Measurements from ENCODE around the gene CDC14B.
"Not testable (repeated sequence)": the region's sequence is repeated elsewhere in the genome, so short reads cannot be mapped to it uniquely, and the experiment has no call there.

CDC14B gene

DNA sequence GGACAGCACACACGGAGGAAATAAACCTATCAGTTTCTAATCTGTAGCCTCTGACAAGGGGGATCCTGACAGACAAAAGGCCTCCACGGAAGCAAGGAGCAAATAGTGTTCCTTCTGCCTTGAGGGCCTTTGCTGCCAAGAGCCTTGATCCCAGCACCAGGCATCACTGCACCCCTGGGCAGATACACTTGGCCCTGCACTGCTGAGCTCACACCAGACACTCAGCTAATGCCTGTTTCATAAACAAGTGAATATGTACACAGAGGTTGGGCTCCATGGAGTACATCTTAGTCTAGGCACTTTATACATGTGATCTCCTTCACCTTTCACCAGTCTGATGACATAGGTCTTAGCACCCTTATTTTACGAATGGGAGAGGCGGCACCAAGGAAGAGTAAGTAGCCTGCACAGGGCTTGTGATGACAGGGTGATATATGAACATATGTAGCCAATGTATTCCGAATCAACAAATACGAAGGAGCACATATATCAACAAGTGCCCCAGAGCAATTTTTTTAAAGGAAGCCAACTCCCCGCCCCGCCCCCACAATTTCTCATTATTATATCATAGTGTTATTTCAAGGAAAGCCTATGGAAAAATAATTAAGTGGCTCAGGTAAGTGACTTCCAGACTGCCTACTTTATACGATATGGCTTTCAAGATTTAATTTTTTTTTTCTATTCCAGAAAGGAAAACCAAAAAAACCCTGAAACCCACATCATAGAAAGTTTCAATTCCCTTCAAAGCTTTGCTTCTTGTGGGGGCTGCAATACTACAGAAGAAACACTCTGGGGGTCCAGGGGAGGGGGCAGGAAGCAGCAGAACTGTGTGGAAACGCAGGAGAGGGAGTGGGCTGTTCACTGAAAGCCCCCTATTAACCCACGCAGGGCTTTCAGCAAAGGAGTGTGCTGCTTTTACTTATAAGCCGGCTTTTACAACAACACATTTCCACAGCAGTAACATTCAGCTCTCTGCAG, 32.0 kb downstream of the CDC14B start:
- no peak for DNase-seq (ENCODE audit: low read depth in 3 of 3)

DNA sequence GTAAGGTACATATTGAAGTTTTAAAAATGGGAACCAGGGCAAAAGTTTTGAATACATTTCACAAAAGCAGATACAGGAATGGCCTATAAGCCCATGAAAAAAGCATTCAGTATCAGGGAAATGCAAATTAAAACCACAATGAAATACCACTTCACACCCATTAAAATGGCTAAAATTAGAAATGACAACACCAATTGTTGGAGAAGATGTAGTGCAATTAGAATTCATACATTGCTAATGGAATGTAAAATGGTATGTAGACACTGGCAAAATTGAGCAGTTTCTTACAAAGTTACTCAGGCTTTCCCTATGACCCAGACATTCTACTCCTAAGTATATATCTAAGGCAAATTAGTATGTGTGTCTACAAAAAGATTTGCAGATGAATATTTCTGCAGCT, 34.2 kb downstream of the CDC14B start:
- DNase-seq (ENCODE audit: low read depth in 3 of 3): no peak

DNA sequence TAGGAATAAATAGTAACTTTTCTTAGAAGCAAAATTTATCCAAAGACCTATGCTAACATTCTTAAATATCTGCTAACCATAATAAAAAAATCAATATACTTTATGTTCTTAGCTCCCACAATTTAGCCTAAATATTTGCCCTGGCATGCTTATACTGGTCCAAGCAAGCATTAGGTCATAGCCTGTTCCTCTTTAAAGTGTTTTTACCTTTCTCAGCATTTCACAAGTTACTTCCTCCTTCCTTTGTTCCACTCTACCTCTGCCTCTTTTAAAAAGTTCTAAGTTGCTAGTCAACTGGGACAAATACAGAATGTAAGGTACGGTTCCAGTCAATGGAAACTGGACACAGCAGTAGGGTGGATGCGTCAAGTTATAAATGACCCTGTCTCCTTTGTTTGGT, 37.4 kb downstream of the CDC14B start:
- DNase-seq (ENCODE audit: low read depth in 3 of 3): not testable (repeated sequence)

DNA sequence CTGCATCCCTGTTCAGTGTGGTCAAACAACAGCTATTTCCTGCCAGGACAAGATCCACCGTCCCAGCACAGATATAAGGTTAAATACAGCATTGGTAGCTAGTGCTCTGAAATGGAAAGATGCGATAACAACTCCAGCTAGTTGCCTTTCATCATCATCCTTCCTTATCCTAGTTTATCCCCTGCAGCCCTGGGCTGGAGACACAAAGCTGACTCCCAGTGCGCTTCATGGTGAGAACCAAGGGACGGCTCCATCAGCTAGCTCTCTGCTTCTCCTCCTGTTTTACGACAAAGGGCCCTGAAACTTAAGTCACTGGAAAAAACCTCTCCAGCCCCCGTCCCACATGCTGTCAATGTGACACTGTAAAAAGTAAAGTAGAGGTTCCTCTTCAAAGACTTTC, 37.9 kb downstream of the CDC14B start:
- no peak for DNase-seq (ENCODE audit: low read depth in 3 of 3)

DNA sequence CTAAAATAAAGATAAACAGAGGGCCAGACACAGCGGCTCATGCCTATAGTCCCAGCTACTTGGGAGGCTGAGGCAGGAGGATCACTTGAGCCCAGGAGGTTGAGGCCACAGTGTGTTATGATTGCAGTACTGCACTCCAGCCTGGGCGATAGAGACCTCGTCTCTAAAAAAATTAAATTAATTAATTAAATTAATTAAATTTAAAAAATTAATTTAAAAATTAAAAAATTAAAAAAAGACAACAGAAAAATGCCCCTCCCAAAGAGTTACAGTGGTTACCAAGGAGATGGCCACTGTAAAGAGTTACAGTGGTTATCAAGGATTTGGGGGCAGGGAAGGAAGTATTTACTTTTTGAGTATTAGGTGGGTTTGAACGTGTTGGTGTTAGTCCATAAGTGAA, 38.3 kb downstream of the CDC14B start:
- no peak for DNase-seq (ENCODE audit: low read depth in 3 of 3)

DNA sequence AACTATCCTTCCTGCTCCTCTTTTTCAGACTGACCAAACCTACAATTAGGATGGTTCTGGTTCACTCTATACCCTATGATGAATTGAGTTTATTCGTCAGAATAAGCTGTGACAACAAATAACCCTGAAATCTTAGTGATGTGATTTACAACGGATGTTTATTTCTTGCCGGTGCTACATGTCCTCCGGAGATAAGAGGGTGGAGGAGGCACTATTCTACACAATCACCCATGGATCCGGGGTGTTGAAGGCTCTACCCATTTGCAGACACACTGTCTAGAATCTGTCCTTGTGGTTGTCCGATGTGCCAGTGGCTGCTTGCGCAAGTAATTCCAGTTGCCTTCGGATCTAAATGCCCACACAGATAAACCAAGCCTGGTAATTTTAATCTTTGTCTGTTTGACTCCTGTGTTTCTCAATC, 44.7 kb downstream of the CDC14B start:
- DNase-seq (ENCODE audit: low read depth in 3 of 3): no peak

DNA sequence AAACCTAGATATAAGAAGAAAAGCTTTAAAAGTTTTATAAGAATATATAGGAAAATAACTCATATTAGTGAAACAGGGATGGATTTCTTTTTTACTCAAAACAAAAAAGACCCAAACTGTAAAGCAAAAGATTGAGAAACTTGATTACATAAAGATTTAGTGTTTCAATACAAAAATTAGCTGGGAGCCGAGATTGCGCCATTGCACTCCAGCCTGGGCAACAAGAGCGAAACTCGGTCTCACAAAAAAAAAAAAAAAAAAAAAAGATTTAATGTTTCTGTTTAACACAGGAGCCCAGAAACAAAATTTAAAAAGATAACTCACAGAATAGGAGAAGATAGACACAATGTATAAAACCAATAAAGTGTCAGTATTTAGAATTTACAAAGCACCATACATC, 45.2 kb downstream of the CDC14B start:
- no peak for DNase-seq (ENCODE audit: low read depth in 3 of 3)

DNA sequence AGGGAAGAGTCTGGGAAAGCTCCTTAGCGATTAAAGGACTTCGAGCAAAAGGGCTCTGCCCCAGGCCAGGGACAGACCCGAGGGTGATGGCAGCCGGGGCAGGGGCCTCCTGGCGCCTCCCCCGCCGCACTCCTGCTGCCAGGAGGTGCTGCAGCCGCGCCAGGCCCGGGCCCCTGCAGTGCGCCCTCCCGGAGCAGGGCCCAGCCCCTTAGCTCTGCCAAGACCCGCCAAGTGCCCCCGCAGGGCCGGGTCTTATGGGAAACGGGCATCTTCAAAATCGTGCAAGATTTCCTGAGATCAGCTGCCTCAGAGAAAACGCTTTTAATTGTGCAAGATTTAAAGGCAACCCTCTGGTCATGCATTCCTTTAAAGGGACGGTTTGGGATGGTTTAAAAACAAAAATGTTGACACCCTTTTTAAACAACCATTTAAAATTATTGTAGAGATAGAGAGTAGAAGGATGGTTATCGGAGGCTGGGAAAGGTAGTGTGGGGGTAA, 52.4 kb downstream of the CDC14B start:
- no peak for DNase-seq (ENCODE audit: low read depth in 3 of 3)

DNA sequence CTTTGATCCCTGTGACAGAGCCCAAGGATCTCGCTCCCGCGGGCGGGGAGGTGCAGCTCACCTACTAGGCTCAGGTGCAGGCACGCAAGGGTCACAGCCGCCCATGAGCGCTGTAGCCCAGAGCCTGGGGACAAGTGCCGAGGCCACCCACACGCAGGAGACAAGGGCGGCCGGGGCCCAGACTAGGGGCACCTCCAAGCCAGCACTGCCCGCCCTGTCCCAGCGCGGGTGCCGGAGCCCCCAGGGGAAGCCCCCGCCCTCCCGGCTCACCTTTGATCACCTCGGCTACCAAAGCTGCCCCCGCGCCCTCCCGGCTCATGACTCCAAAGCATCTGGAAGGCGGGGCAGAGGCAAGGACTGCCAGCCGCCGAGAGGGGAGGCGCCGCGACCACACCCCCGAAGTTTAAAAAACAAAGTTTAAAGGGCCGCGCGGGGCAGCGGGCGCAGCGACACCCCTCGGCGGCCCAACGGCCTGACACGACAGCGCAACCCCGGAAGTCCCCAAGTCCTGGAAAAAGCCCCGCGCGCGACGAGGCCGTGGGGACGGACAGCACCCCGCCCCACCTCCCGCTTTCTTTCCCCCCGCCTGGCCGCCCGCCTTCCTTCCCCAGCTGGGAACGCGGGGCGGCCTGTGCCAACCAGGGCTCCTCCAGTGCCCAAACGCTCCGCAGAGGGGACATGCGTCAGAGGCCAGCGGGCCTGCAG, 53.0 kb downstream of the CDC14B start:
- peak; percentile 52 to 70 (median 56) for DNase-seq (ENCODE audit: low read depth in 3 of 3)

DNA sequence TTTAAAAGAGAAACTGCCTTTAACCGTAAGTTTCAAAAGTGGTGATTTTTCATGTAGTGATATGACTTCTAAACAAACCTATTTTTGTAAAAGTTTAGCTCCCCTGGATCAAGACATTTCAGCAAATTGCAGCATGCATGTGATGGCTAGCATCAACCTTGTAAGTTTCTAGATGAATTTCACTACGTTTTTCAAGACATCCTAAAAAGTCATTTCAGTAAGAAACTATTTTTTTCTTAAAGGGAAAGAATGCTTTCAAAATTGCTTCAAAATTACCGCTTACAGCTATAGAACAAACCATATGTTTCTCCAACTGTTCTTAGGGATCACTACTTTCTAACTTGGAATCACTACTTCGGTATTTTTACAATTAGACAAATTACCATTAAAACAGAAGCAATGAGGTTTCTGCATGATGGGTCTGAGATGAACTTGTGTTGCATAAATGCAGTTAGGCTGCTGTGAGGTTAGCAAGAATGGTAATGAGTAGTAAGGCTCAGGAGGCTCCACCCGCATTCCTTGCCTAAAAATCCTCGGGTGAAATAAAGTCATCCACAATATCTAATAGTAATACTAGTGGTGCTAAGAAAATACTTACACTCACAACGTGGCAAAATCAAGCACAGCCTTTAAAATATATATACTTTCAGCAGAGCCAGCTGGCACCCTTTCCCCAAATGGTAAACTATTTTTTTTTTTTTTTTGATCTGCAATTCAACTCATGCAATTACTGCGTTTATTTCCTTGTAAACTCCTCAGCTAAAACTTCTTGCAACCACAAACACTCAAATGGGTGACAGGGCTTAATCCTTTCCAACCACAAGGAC, 53.8 kb downstream of the CDC14B start:
- no peak for DNase-seq (ENCODE audit: low read depth in 3 of 3)

DNA sequence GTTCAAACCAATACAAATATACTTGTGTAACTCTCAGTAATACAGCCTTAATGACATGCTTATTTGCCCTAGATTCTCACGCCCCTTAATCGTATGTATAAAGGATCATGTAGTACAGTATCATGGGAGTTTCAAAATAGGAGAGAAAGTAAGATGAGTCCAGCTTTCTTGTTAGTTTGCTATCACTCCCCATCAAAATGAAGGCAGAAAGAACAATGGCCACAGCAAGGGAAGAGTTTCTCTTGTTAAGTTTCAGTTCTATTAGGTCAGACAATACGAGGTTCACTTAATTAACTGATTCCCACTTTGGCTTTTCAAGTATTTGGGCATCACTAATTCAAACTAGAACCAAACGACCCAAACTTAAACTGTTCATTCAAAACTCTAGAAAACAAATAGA, 55.4 kb downstream of the CDC14B start:
- DNase-seq (ENCODE audit: low read depth in 3 of 3): no peak

DNA sequence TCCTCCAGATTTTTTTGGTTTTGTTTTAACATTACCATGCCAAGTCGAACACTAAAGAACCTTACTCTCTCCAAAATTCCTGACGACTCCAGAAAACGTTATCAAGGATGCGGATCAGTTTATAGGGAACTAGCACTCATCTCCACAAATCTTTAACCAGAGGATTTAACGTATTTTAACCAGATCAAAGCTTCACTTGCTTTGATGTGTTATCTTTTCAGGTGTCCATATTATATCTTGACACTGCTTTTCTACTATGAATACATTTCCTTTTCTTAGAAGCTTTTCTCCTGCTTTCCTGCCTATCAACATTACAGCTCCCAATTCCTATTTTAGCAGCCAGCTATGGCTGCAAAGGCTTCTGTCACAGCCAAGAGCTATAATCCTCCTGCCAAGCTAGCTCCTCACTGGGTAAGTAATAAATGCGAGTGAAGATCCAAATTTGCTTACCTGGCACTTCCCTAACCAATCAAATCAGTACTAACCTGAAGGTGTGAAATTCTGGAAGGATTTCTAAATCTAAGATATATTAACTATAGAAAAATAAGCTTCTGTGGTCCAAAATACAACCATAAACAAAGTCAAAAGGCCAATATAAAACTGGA, 60.2 kb downstream of the CDC14B start:
- DNase-seq (ENCODE audit: low read depth in 3 of 3): no peak

DNA sequence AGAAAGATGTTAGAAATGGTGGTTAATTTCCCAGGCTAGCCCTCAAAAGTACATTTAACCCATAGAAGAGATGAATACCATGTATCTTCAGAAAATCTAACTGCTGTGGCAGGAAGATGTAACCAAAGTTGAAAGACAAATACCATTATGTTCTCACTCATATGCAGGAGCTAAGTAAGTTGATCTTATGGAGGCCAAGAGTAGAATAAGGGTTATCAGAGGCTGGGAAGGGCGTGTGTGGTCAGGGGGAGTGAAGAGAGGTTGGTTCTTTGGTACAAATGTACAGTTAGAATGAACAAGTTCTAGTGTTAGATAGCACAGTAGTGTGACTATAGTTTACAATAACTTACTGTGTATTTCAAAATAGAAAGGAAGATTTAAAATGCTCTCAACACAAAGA, 61.7 kb downstream of the CDC14B start:
- no peak for DNase-seq (ENCODE audit: low read depth in 3 of 3)

DNA sequence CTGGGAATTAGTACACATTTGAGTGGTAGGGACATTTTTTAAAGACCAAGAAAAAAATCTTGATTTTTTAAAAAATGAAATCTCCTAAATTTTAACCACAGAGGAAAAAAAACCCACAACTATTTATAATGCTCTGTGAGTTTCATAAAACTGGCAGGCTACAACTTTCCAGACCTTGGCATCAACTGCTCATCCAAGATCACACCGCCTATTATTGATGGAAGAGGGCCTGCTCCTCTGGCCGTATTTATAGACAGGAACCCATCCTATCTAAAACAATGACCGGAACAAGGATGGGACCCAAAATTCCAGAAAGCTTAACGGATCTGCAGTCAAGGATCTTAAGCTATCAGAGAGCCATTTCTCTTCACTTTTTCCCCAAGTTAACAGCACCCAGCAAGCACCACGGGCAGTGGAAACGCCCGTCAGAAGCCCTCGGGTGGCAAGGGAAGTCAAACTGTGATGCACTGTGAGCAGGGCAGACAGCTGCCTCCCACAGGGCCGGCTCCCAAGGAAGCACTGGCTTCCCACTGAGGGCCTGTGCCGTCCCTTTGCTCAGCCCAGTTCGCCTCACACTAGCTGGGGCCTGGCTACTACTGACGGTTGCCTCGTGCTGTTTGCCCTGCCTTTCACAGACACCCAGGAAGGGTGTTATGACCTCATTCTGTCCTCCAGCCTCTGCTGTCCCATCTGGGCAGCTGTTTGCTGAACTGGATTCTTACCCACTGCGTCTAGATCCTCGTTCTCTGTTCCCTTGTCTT, 62.8 kb downstream of the CDC14B start:
- no peak for DNase-seq (ENCODE audit: low read depth in 3 of 3)

DNA sequence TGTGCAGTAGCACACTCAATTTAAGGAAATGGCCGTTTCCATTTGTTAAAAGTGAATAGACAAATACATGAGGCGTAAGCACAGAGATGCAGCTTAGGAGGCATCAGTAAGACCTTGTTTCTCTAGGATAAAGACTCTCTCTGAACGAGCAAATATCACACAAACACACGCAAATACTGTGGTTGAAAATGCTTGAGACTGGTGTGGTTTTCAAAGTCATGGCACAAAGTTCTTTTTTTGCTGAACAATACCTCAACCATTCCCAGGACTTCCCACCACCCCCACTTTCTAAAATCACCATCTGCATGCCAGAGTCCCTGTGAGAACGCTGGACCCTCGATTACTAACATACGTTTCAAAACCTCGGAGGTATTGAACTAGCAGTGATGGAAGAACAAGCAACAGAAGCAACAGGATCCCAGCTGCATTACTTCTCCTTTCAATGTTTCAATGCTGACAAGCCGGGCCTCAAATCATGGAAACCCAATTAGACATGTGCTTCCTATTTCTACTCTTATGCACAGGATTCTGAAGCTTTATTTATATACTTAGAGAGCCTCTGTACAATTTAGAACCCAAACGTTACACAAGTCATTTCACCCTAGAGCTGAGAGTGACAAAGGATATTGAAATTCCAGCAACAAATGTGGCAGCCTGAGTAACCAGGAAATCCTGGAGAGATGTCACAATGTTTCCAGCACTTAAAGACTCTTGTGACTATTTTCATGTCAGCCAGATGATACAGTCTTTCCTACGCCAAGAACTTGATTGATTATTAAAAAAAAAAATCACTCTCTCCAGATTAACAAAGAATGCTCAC, 63.9 kb downstream of the CDC14B start:
- DNase-seq (ENCODE audit: low read depth in 3 of 3): no peak

DNA sequence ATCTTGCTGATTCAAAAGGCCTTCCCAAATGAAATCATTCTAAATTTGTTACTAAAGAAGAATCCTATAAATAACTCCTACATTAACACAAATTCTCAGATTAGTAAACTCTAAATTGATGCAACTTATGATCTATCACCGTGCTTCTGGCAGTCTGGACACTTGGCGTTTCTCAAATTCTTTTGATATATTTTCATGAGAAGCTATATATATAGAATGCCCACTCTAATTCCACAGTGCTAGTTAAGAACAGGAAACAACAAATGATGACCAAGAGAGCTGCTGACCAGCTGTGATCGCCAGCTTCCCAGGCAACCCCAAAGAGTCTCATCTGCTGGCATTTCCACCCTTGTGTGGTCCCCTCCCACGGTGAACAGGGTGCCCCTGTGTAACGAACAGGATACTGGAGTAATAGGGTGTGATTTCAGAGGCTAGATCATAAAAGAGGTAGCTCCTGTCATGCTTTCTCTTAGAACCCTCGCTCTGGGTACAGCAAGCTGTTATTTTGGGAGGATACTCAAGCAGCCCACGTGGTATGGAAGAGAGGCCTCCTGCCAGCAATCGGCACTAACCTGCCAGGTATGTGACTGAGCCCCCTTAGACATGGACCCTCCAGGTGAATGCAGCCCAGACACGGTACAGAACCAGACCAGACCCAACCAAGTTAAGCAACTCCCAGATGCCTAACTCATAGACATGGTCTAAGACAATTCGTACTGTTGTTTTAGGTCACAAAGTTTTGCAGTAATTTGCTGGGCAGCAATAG, 64.7 kb downstream of the CDC14B start:
- no peak for DNase-seq (ENCODE audit: low read depth in 3 of 3)

DNA sequence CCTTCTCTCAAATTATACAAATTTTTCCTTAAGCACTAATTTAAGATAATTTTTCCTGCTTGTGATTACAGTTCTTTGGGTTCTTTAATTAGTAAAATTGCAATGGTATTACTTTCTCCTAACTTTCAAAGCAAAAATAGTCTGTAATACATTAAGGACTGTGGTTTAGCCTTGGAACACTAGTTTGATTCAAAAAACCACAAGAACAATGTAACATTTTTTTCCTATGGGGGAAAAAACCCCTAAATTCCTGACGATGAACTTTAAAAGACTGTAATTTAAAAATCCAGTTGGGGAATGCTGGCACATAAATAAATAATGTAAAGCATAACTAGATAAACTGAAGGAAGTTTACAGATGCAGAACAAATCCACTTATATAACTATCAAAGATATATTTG, 65.3 kb downstream of the CDC14B start:
- DNase-seq (ENCODE audit: low read depth in 3 of 3): no peak

DNA sequence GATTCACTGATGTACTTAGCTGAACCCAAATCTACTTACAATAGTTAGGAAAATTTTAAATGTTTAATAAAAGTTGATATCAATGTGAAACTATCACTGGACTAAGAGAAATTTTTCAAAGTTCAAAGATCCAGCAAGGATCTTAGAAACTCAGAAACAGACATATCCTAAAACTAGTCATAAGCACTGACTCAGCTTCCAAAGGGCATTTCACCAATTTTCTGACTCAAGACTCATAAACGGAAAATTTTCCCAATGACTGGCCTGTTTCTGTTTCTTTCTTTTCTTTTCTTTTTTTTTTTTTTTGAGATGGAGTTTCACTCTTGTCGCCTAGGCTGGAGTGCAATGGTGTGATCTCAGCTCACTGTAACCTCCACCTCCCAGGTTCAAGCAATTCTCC, 66.6 kb downstream of the CDC14B start:
- no peak for DNase-seq (ENCODE audit: low read depth in 3 of 3)

DNA sequence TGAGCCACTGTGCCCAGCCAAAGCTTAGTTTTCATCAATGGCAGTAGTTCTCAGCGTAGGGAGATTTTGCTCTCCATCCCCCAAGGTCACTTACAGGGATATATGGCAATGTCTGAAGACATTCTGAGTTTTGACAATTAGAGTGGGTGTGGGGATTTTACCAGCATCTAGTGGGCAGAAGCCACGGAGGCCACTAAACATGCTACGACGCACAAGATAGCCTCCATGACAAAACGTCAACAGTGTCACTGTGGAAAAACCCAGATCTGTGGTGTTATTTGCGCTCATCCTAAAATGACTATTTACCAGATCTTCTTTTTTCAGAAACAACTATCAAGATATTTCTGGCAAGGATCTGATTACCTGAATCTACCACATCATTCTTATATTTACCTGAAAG, 68.2 kb downstream of the CDC14B start:
- no peak for DNase-seq (ENCODE audit: low read depth in 3 of 3)

All from stimulated activated CD4-positive, alpha-beta T cell treated with anti-CD3 and anti-CD28 coated beads, TNF-alpha, amount 100 ng/mL, for 24 hours (primary cell).